Activated naive CD4-positive, alpha-beta T cell treated with anti-CD3 and anti-CD28 coated beads, Interleukin-2, amount 50 U/mL, for 72 hours (primary cell): Measurements from ENCODE around the gene STING1. TPM values are rescaled to one million over a fixed set of nuclear protein-coding genes. Genes with fewer than 3 reads are reported as not detected.
A peak's percentile ranks its signal among the peaks of the same experiment; 100 is the strongest.
"Not testable (repeated sequence)": the region's sequence is repeated elsewhere in the genome, so short reads cannot be mapped to it uniquely, and the experiment has no call there.

Experiments
- ATAC-seq, 2 donors: fragments of 150-1000 bp; cut with Tn5 transposase; 2 replicates each; pipeline ENCODE4 v1.10.0; 2021; ENCODE audit warnings: mild to moderate bottlenecking in 2 of 2, moderate library complexity in 2 of 2
- DNase-seq, 2 donors: peaks; one replicate each; pipeline ENCODE4 v3.0.0; 2021 to 2022; ENCODE audit warnings: low spot score in 2 of 2
- H3K27ac Mint-ChIP-seq, 2 donors: one replicate each; pipeline ENCODE4 v1.8.0; 2022; ENCODE audit warnings: mild to moderate bottlenecking in 2 of 2, mixed read lengths in 2 of 2
- H3K36me3 Mint-ChIP-seq, 2 donors: one replicate each; pipeline ENCODE4 v1.8.0; 2022; ENCODE audit warnings: mixed read lengths in 2 of 2
- H3K9me3 Mint-ChIP-seq, 2 donors: one replicate each; pipeline ENCODE4 v1.8.0; 2022; ENCODE audit warnings: mixed read lengths in 2 of 2
- total RNA-seq, 2 donors: library from RNA; stranded (reverse); gene quantifications; one replicate each; pipeline ENCODE4 v1.2.3, GENCODE V29; 2022

The STING1 gene
- total RNA-seq = 100 to 1,000 TPM; 128 to 254 TPM

DNA sequence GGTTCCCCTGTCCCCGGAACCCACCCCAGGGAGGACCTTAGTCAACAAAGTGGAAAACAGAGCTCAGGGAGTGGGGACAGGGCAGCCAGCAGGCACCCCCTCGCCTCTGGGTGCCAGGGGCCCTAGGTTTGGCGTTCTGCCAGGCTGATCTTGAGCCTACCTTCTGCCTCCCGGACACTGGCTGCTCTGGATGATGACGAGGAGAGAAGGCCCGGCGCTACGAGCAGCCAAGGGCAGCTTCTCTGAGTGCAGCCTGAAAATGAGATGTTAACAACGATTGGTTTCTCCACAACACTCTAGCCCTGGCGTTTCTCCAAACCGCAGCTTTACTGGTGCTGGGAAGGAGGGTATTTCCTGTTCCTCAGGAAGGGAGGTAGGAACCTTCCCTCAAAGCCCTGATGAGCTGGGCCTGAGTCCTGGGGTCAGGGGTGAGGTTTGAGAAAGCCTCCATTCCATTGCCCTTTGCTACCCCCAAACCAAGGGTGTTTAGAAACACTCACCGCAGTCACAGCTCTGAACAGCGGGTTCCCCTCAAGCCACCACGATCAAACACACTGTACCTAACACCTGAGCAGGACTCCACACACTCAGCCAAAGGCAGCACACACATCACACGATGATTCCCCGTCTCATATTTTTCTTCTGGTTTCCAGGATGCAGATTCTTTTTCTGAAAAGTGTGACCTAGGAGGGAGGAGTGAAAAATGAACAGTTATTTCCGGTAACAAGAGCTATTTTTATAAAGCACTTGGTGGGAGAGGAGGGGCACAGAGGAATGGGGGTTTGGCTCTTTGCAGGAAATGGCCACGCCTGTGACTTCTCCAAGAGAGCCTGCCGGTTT is at the start of gene STING1:
TSS of gene STING1 (minus strand) at position 709 of the 840 bp plus-strand sequence. CDS start 1,054 bp downstream, outside the sequence.
- Mint-ChIP-seq H3K36me3 (peaks cover 14 to 50% of the 10 kb centered on the region in 2 donors), H3K9me3 (no peaks in the 10 kb centered on the region), H3K27ac (peak within 1 kb of the TSS; percentile 95 to 96)
- DNase-seq = peak; percentile 60 to 89
- peak; percentile 85 to 86 for ATAC-seq

DNA sequence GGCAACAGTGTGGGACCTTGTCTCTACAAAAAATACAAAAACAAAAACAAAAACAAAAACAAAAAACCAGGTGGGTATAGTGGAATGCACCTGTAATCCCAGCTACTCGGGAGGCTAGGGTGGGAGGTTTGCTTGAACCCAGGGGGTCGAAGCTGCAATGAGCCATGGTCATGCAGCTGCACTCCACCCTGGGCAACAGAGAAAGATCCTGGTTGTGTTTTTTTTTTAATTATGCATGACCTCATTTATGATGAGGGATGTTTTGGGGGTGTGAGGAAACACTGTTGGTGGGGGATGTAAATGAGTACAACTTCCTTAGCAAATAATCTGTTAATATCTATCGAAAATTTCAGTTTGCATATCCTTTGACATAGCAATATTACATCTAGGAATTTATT is 49.2 kb upstream of the STING1 start:
- DNase-seq (no peak), ATAC-seq (no peak)
- Mint-ChIP-seq H3K27ac (no peak overlapping the region), H3K36me3 (peaks cover 0 to 5% of the 10 kb centered on the region in 2 donors), H3K9me3 (no peaks in the 10 kb centered on the region)

DNA sequence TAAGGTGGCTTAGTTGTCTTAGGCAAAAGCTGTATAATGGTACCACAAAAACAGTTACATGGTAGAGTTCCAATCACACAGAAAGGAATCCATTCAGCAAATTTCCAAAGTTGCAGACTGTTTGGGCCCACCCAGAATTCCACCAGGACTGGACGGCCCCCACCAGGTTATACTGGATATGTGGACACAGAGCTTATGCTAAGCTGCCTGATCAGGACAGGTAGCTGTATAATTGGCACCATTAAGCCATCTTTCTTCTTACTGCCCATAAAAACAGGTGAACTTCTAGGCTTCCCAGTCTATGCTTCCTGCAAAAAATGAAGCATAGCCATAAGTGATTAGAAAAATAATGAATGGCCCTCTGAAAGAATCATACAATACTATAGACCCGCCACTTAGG is 47.5 kb upstream of the STING1 start:
- not testable (repeated sequence) for H3K9me3 Mint-ChIP-seq, ATAC-seq, DNase-seq, H3K36me3 Mint-ChIP-seq, H3K27ac Mint-ChIP-seq

DNA sequence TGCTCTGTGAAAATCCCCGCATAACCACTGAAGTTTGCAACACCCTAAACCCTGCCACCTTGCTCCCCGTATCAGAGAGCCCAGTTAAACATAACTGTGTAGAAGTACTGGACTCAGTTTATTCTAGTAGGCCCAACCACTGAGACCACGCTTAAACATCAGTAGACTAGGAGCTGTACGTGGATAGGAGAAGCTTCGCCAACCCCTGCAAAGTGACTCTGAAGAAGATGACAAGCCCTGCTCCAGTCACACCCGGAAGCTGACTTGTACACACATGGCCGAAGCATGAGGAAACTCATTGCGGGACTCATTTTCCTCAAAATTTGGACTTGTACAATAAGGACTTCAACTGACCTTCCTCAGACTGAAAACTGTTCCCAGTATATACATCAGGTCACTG is 46.1 kb upstream of the STING1 start:
- not testable (repeated sequence) for H3K27ac Mint-ChIP-seq, H3K36me3 Mint-ChIP-seq, H3K9me3 Mint-ChIP-seq, ATAC-seq, DNase-seq

DNA sequence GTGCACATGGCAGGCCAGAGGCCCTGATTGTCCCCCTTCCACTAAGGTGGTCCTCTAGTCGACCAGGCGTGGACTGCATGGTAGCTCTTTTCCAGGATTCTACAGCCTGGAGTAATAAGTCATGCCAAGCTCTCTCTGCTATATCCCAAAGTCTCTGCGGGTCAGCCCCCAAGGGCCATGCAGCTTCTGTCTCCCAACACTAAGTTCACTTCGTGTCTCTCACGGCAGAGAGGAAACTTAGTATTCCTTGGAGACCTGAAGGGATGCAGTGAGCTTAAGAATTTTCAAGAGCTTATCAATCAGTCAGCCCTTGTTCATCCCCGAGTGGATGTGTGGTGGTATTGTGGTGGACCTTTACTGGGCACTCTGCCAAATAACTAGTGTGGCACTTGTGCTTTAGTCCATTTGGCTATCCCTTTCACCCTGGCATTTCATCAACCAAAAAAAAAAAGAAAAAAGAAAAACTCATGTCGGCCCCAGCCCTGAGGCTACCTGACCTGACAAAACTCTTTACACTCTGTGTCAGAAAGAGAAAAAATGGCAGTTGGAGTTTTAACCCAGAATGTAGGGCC is 45.4 kb upstream of the STING1 start:
- DNase-seq, H3K27ac Mint-ChIP-seq, H3K9me3 Mint-ChIP-seq, ATAC-seq, H3K36me3 Mint-ChIP-seq: not testable (repeated sequence)

DNA sequence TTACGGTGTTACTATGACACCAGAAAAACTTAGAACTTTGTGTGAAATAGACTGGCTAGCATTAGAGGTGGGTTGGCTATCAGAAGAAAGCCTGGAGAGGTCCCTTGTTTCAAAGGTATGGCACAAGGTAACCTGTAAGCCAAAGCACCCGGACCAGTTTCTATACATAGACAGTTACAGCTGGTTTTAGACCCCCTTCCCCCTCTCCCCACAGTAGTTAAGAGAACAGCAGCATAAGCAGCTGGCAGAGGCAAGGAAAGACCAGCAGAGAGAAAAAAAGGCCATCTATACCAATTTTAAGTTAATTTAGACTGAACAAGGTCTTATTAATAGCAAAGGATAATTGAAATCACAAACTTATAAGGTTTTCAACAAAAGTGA is 44.5 kb upstream of the STING1 start:
- not testable (repeated sequence) for DNase-seq, ATAC-seq, H3K36me3 Mint-ChIP-seq, H3K9me3 Mint-ChIP-seq, H3K27ac Mint-ChIP-seq

DNA sequence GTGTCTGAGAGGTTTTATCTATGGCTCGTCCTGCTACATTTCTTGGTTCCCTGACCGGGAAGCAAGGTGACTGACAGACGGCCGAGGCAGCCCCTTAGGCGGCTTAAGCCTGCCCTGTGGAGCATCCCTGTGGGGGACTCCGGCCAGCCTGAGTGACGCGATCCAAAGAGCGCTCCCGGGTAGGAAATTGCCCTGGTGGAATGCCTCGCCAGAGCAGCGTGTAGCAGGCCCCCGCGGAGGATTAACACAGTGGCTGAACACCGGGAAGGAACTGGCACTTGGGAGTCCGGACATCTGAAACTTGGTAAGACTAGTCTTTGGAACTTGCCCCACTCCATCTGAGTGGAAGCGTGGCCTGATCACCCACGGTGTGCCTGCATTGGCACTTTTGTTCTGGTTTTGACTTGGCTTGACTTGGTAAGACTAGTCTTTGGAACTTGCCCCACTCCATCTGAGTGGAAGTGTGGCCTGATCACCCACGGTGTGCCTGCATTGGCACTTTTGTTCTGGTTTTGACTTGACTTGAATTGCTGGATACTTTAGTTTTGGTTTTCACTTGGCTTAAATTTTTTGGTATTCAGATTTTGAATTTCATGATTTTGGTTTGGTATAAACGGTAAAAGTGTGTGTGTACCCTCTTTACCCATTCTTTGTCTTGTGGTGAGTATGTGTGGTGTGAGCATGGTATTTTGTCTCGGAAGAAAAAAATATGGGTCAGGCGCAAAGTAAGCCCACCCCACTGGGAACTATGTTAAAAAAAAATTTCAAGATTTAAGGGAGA is 43.9 kb upstream of the STING1 start:
- not testable (repeated sequence) for H3K27ac Mint-ChIP-seq, H3K36me3 Mint-ChIP-seq, ATAC-seq, H3K9me3 Mint-ChIP-seq, DNase-seq

DNA sequence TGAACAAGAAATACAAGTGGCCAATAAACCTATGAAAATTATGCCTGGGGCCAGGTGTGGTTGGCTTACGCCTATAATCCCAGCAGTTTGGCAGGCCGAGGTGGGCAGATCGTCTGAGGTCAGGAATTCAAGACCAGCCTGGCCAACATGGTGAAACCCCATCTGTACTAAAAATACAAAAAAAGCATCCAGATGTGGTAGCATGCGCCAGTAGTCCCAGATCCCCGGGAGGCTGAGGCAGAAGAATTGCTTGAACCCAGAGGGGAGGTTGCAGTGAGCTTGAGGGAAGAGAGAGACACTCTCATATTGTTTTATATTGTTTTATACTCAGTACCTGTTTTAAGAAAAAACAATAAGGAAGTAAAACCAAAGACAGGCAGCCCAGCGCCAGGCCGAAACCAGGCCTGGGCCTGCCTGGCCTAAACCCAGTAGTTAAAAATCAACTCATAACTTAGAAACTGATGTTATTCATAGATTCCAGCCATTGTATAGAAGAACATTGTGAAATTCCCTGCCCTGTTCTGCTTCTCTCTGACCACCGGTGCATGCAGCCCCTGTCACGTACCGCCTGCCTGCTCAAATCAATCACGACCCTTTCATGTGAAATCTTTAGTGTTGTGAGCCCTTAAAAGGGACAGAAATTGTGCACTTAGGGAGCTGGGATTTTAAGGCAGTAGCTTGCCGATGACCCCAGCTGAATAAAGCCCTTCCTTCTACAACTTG is 43.2 kb upstream of the STING1 start:
- not testable (repeated sequence) for H3K36me3 Mint-ChIP-seq, DNase-seq, H3K27ac Mint-ChIP-seq, ATAC-seq, H3K9me3 Mint-ChIP-seq

DNA sequence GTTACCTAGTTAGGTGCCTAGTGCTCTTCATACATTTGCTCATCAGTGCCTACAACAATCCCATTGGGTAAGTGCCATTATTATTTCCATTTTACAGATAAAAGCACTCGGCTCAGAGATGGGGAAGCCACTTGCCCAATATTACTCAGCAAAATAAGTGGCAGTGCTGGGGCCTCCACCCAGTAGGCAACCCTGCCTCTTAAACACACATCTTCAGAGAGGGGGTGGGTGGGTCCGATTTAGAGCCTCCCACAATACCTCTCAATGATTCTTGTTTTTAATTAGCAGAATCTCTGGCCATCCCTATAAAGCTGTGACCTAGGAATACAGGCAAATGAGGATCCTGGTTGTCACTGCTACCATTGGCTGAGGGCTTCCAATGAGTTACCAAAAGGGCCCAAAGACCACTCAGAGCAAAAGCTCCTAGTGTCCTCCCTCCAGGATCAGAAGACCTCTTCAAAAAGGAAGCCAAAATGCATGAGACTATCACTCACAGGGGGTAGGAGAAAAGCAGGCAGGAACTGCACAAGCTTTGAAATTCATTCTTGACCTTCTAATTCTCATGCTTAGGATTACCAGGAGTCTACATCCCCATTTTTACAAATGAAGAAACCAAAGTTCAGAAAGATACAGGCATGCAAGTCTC is 42.5 kb upstream of the STING1 start:
- no peaks in the 10 kb centered on the region for H3K9me3 Mint-ChIP-seq
- DNase-seq = no peak
- ATAC-seq = no peak
- H3K36me3 Mint-ChIP-seq = no peaks in the 10 kb centered on the region
- H3K27ac Mint-ChIP-seq = no peak overlapping the region

DNA sequence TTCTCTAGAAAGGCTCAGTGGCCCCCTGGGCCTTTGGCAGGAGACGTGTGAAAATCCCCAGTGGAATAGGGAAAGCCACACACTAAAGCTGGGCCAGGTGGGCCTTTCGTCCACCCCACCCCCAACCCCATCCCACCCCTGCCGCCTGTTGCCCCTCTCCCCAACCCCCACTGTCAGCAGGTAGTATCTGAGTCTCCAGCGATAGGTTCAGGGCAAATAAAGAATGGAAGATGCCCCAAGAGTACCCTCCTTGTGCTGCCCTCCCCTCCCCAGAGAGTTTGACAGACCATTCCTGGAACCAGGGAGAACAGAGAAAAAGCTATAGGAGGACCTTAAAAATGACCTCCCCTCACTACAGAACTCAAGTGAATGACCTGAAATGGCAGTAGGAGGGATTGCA is 41.9 kb upstream of the STING1 start:
- no peak for ATAC-seq
- no peaks in the 10 kb centered on the region for H3K36me3 Mint-ChIP-seq

DNA sequence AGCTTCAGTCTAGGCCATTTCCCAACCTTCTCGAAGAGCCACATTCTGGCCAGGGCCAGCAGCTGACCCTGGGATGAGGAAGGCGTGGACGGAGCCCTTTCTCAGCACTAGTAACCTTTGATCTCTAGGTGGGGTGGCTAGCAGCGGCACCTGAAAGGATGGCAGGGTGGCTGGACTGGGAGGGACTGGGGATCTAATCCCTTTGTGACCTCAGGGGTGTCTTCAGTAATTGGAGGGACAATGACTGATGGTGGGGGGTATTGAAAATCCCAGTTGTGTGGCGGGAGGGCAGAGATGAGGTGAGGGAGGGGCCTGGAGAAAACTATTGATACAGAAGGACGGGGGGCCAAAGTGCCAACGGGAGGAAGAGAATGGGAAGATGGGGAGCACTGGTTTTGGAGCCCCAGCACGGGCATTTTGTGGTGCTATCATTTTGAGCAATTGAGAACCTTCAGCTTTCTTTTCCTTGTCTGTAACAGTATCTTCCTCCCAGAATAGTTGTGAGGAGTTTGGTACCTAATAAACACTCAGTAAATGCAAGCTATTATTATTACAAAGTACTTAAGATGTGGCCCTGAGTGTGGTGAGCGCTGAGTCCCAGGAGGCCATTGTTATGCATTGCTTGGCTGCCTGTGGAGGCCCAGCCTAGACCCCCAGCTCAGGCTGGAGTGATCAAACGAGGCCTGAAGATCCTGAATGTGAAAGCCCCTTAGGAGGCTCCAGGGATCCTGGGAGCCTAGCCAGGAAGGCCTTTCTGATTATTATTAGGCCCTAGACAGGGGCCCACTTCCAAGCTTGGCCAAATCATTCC is 41.3 kb upstream of the STING1 start:
- DNase-seq (no peak), ATAC-seq (no peak)
- Mint-ChIP-seq H3K27ac (no peak overlapping the region), H3K36me3 (no peaks in the 10 kb centered on the region), H3K9me3 (no peaks in the 10 kb centered on the region)

More for the DNA sequence above, 41.9 kb upstream of the STING1 start:
- DNase-seq = no peak
- Mint-ChIP-seq H3K9me3 (no peaks in the 10 kb centered on the region), H3K27ac (no peak overlapping the region)

DNA sequence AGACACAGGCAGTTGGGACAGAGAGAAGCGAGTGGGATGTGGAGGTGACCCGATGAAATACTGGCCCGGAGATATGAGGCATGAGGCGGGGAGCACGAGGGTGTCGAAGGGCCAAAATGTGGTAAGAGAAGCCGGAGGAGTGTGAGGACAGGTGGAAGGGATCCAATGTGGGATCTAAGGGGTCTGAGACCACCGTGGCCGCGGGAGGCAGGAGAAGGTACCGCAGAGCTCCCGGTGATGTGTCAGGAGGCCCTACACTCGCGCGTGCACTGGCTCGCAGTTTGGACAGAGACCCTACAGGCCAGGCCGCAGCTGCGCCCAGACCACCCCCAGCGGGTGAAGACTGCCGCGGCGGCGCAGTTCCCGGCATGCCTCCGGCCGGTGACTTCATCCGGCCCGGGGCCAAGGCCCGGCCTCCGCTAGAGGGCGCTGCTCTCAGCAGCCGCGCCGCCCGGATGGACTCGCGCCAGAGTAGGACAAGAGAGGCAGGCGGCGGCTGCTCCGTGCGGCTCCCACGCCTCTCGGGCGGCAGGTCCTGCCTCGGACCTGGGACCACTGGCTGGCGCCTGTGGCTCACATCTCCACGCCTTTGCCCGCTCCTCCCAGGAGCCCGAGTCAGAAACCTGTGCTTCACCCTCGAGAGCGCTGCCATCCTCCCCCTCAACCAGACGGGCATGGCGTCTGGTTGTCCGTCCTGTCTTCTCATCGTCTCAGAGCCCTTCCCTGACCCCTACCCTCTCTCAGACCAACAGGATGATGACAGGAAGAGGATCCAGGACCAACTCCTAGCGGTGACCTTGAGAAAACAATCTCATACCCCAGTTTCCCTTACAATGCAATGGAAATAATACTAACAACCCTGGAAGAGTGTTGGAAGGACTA is 35.4 kb upstream of the STING1 start:
- no peaks in the 10 kb centered on the region for H3K36me3 Mint-ChIP-seq
- ATAC-seq (peak; percentile 88 to 92), DNase-seq (peak; percentile 94 to 97)
- H3K27ac Mint-ChIP-seq = peak overlapping the region; percentile 90 to 94
- no peaks in the 10 kb centered on the region for H3K9me3 Mint-ChIP-seq

DNA sequence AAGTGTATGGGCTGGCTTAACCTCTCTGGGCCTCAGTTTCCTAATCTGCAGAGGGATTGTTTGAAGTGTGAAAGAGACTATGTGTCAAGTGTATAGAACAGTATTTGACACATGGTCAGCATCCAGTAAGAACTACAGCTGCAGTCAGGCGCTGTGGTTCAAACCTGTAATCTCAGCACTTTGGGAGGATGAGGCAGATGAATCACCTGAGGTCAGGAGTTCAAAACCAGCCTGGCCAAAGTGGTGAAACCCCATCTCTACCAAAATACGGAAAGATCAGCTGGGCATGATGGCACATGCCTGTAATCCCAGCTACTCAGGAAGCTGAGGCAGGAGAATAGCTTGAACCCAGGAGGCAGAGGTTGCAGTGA is 31.9 kb upstream of the STING1 start:
- DNase-seq = peak; percentile 10 to 72
- ATAC-seq = peak; percentile 12 to 49

DNA sequence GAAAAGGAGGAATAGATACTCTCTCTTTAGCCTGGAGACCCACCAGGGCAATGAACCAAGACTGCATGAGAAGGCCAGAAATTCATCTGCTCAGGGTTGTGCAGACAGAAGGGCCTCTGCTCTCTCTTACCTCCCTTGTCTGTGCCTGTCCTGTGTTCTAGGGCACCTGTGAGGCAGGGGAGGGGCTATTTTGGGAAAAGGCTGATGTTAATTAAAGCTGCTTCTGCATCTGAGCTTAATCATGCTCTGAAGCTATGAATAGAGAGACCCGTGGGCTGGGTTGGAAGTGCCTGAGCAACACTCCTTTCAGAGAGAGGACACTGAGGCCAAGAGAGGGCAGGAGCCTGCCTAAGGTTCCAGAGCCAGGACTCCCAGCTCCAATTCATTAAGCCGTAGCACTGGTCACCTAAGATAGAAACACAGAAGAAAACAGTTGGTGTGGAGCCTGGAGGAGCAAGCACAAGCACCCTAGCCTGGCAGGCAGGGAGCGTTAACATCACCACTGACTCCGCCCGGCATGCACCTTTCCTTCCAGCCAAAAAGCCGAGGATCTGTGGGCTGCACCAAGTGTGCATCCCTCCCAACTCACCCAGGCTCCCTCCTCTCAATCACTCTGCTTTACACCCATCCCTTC is 31.4 kb upstream of the STING1 start:
- Mint-ChIP-seq H3K36me3 (peaks cover 6 to 20% of the 10 kb centered on the region in 2 donors), H3K9me3 (peaks cover 4 to 11% of the 10 kb centered on the region in 2 donors), H3K27ac (no peak overlapping the region)
- DNase-seq (no peak), ATAC-seq (peak in 1 of 2 donors; percentile 14)

More for the DNA sequence above, 31.9 kb upstream of the STING1 start:
- H3K36me3 Mint-ChIP-seq = peaks cover 6 to 20% of the 10 kb centered on the region in 2 donors
- H3K27ac Mint-ChIP-seq = no peak overlapping the region
- peaks cover 4 to 11% of the 10 kb centered on the region in 2 donors for H3K9me3 Mint-ChIP-seq
